22Rv1 (cell line): ENCODE data around the gene TRPC4AP.

ENCODE experiments used
- ZFX ChIP-seq: fragments of 450-650 bp; IDR thresholded peaks from 2 replicates; pipeline ENCODE4 v1.6.1; 2017; ENCODE audit warnings: antibody characterized with exemption, borderline replicate concordance
- TF ChIP-seq, protein P1 (sequence below): fragments of 450-650 bp; IDR thresholded peaks from 2 replicates; pipeline ENCODE4 v1.5.1; 2017; ENCODE audit warnings: mild to moderate bottlenecking

- TF ChIP-seq, protein P1, sequence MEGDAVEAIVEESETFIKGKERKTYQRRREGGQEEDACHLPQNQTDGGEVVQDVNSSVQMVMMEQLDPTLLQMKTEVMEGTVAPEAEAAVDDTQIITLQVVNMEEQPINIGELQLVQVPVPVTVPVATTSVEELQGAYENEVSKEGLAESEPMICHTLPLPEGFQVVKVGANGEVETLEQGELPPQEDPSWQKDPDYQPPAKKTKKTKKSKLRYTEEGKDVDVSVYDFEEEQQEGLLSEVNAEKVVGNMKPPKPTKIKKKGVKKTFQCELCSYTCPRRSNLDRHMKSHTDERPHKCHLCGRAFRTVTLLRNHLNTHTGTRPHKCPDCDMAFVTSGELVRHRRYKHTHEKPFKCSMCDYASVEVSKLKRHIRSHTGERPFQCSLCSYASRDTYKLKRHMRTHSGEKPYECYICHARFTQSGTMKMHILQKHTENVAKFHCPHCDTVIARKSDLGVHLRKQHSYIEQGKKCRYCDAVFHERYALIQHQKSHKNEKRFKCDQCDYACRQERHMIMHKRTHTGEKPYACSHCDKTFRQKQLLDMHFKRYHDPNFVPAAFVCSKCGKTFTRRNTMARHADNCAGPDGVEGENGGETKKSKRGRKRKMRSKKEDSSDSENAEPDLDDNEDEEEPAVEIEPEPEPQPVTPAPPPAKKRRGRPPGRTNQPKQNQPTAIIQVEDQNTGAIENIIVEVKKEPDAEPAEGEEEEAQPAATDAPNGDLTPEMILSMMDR, result no peak
- no peak for TF ChIP-seq ZFX
Measured at GRCh38 chr20:34993941-34994508, 98.6 kb downstream of the TRPC4AP start.
